ENCODE measurements around the gene SLIT3.

Gene SLIT3

DNA sequence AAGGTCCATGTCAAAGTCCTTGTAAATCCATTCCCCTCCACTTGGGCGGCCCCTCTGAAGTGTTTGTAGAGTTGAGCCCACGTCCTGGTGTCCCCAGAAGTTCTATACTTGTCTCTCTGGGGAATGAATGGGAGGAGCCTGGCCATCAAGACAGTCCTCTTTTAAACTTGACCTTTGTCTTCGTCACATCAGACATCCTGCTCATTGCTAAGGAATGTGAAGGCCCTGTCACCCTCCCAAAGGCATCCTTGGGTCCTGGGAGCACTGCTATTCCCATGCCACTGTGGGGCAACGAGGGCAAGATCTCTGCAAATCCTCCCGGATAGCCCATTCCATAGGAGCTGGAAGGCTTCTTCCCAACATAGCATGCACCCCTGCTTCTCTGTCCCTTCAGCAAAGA is 235.5 kb downstream of the SLIT3 start:
- Histone ChIP-seq H3K4me2 (ENCODE audit: low read length) (no peak overlapping the region), H3K9me2 (replicated peaks; ENCODE audit: control insufficient read depth, low read length) (no peaks in the 10 kb centered on the region), H3K4me3 (ENCODE audit: low read length) (no peak overlapping the region), H3K79me2 (ENCODE audit: control insufficient read depth, low read length) (no peaks in the 10 kb centered on the region), H3F3A (ENCODE audit: control insufficient read depth, insufficient read depth) (no peaks in the 10 kb centered on the region), H3K9me3 (ENCODE audit: control insufficient read depth, insufficient read depth, low read length) (no peaks in the 10 kb centered on the region), H3K4me1 (ENCODE audit: control insufficient read depth, low read length) (no peaks in the 10 kb centered on the region), H3K27ac (ENCODE audit: low read depth, low read length) (no peak overlapping the region), H3K27me3 (ENCODE audit: control insufficient read depth, low read length) (peaks cover 19% of the 10 kb centered on the region), H3K36me3 (ENCODE audit: control insufficient read depth, low read length) (no peaks in the 10 kb centered on the region), H4K20me1 (ENCODE audit: control insufficient read depth, insufficient read depth, low read depth, low read length) (no peaks in the 10 kb centered on the region)
- TF ChIP-seq, protein P1, sequence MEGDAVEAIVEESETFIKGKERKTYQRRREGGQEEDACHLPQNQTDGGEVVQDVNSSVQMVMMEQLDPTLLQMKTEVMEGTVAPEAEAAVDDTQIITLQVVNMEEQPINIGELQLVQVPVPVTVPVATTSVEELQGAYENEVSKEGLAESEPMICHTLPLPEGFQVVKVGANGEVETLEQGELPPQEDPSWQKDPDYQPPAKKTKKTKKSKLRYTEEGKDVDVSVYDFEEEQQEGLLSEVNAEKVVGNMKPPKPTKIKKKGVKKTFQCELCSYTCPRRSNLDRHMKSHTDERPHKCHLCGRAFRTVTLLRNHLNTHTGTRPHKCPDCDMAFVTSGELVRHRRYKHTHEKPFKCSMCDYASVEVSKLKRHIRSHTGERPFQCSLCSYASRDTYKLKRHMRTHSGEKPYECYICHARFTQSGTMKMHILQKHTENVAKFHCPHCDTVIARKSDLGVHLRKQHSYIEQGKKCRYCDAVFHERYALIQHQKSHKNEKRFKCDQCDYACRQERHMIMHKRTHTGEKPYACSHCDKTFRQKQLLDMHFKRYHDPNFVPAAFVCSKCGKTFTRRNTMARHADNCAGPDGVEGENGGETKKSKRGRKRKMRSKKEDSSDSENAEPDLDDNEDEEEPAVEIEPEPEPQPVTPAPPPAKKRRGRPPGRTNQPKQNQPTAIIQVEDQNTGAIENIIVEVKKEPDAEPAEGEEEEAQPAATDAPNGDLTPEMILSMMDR (IDR thresholded peaks at IDR 0.05; ENCODE audit: low read depth, low read length, poor library complexity, severe bottlenecking): no peak
- no peak for TF ChIP-seq EZH2phosphoT487 (IDR thresholded peaks at IDR 0.05; ENCODE audit: borderline replicate concordance, low read length)

DNA sequence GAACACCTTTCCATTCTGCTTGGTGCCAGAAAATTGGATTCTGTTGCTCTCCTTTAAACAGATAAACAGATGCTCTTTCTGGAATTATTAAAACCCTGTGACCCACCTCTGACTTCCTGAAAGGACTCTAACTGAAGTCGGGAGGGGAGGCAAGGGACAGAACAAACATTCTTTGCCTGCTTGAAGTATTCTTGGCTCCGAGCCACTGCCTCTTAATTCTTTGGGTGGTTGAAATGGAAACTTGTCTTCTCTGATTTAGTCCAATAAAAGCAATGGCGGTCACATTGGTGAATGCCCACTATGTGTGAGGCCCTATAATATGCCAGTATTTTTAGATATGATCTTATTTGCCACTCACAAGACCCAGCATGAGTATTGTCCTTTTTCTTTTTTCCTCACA is 236.8 kb downstream of the SLIT3 start:
- no peak overlapping the region for H3K4me3 ChIP-seq (ENCODE audit: low read length)
- H3K27ac ChIP-seq (ENCODE audit: low read depth, low read length): no peak overlapping the region
- H3K4me2 ChIP-seq (ENCODE audit: low read length): no peak overlapping the region
- no peaks in the 10 kb centered on the region for H3K9me3 ChIP-seq (ENCODE audit: control insufficient read depth, insufficient read depth, low read length)
- H3K4me1 ChIP-seq (ENCODE audit: control insufficient read depth, low read length): no peaks in the 10 kb centered on the region
- no peaks in the 10 kb centered on the region for H3K79me2 ChIP-seq (ENCODE audit: control insufficient read depth, low read length)
- H3K9me2 ChIP-seq (replicated peaks; ENCODE audit: control insufficient read depth, low read length): no peaks in the 10 kb centered on the region
- TF ChIP-seq, protein P1 (IDR thresholded peaks at IDR 0.05; ENCODE audit: low read depth, low read length, poor library complexity, severe bottlenecking): no peak
- no peak for TF ChIP-seq EZH2phosphoT487 (IDR thresholded peaks at IDR 0.05; ENCODE audit: borderline replicate concordance, low read length)
- H3F3A ChIP-seq (ENCODE audit: control insufficient read depth, insufficient read depth): no peaks in the 10 kb centered on the region
- no peaks in the 10 kb centered on the region for H3K36me3 ChIP-seq (ENCODE audit: control insufficient read depth, low read length)
- peaks cover 19% of the 10 kb centered on the region for H3K27me3 ChIP-seq (ENCODE audit: control insufficient read depth, low read length)
- H4K20me1 ChIP-seq (ENCODE audit: control insufficient read depth, insufficient read depth, low read depth, low read length): no peaks in the 10 kb centered on the region

DNA sequence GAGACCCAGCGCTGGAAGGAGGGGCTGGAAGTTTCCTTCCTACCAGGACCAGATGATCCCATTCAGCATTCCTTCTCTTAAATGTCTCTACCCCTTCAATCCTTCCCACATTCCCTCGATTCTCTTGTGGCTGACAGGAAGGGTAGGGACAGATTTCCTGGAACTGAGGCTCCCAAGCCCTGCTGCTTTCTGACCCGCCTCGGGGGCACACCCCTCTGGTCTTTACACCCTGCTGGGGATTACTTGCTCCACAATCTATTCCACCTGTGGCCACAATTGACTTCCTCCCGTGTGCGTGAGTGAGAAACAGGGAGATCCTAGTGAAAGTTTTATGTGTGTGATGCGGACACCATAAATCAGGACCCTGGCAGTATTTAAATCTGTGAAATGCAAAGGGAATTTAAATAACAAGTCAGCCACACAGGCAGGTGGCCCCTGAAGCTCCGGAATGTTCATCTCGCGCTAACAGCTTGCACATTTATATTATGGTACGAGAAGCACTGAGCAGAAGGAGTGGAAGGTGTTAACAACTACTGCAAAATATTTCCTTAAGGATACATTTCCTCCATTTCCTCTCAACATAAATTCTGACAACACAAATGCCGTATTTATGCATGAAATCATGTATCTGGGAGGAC is 237.5 kb downstream of the SLIT3 start:
- H3K36me3 ChIP-seq (ENCODE audit: control insufficient read depth, low read length): no peaks in the 10 kb centered on the region
- H3K4me2 ChIP-seq (ENCODE audit: low read length): no peak overlapping the region
- no peaks in the 10 kb centered on the region for H3K9me3 ChIP-seq (ENCODE audit: control insufficient read depth, insufficient read depth, low read length)
- no peaks in the 10 kb centered on the region for H3K9me2 ChIP-seq (replicated peaks; ENCODE audit: control insufficient read depth, low read length)
- no peaks in the 10 kb centered on the region for H3F3A ChIP-seq (ENCODE audit: control insufficient read depth, insufficient read depth)
- no peaks in the 10 kb centered on the region for H3K4me1 ChIP-seq (ENCODE audit: control insufficient read depth, low read length)
- no peaks in the 10 kb centered on the region for H4K20me1 ChIP-seq (ENCODE audit: control insufficient read depth, insufficient read depth, low read depth, low read length)
- TF ChIP-seq, protein P1 (IDR thresholded peaks at IDR 0.05; ENCODE audit: low read depth, low read length, poor library complexity, severe bottlenecking): no peak
- no peak for TF ChIP-seq EZH2phosphoT487 (IDR thresholded peaks at IDR 0.05; ENCODE audit: borderline replicate concordance, low read length)
- peaks cover 22% of the 10 kb centered on the region for H3K27me3 ChIP-seq (ENCODE audit: control insufficient read depth, low read length)
- H3K27ac ChIP-seq (ENCODE audit: low read depth, low read length): no peak overlapping the region
- H3K79me2 ChIP-seq (ENCODE audit: control insufficient read depth, low read length): no peaks in the 10 kb centered on the region
- no peak overlapping the region for H3K4me3 ChIP-seq (ENCODE audit: low read length)

Data from DOHH2 (cell line).